Panc1 (cell line): ENCODE results near the gene LY6G6F.

ENCODE experiments used
- CTCF ChIP-seq: fragments of 450-650 bp; IDR thresholded peaks from 2 replicates; pipeline ENCODE4 v1.5.1; 2017; ENCODE audit warnings: mild to moderate bottlenecking
- POLR2AphosphoS5 ChIP-seq: IDR thresholded peaks from 2 replicates; pipeline ENCODE4 v1.6.1; 2012; ENCODE audit warnings: mild to moderate bottlenecking, low read depth, low read length, moderate library complexity

GRCh38 chr6:31730631-31731086, 24.0 kb downstream of the LY6G6F start:
- TF ChIP-seq POLR2AphosphoS5 = no peak
- TF ChIP-seq CTCF = no peak
